HepG2 (cell line): ENCODE measurements around the gene SLC13A3. TPM values are rescaled to one million over a fixed set of nuclear protein-coding genes. Genes with fewer than 3 reads are reported as not detected.

ENCODE experiments used
- ARNT2 ChIP-seq: sonication (generic); formaldehyde crosslinking; IDR thresholded peaks from 2 replicates; pipeline ENCODE4 v1.8.0; 2022; ENCODE audit warnings: mild to moderate bottlenecking, low read depth, missing genetic modification reagents, moderate library complexity
- CREB3 ChIP-seq: sonication (generic); formaldehyde crosslinking; IDR thresholded peaks from 2 replicates; pipeline ENCODE4 v1.5.0; 2020; ENCODE audit warnings: missing genetic modification reagents
- MAFG ChIP-seq: sonication (generic); formaldehyde crosslinking; IDR thresholded peaks from 2 replicates; pipeline ENCODE4 v1.5.1; 2020; ENCODE audit warnings: mild to moderate bottlenecking, missing genetic modification reagents
- MIER2 ChIP-seq: IDR thresholded peaks from 2 replicates; pipeline ENCODE4 v1.6.1; 2016; ENCODE audit warnings: missing biosample characterization, missing genetic modification reagents
- MYC ChIP-seq: sonication (generic); formaldehyde crosslinking; IDR thresholded peaks from 2 replicates; pipeline ENCODE4 v1.9.0; 2021; ENCODE audit warnings: missing genetic modification reagents, borderline replicate concordance
- TFDP2 ChIP-seq: sonication (generic); formaldehyde crosslinking; IDR thresholded peaks from 2 replicates; pipeline ENCODE4 v1.4.0; 2020; ENCODE audit warnings: missing genetic modification reagents
- TOPORS ChIP-seq: sonication (generic); formaldehyde crosslinking; IDR thresholded peaks from 2 replicates; pipeline ENCODE4 v1.8.0; 2023; ENCODE audit warnings: mild to moderate bottlenecking, missing genetic modification reagents
- USF2 ChIP-seq, 2 experiments: sonication (generic) in 1 of 2; formaldehyde crosslinking in 1 of 2; IDR thresholded peaks; 2 replicates each; pipeline versions ENCODE4 v1.5.1 to v1.6.1; 2011 to 2020; ENCODE audit warnings: borderline replicate concordance in 1 of 2, low read depth in 1 of 2, low read length in 1 of 2, mild to moderate bottlenecking in 1 of 2, missing genetic modification reagents in 1 of 2, moderate library complexity in 1 of 2
- ZC3H4 ChIP-seq: sonication (generic); formaldehyde crosslinking; IDR thresholded peaks from 2 replicates; pipeline ENCODE4 v1.4.0; 2020; ENCODE audit warnings: missing genetic modification reagents, borderline replicate concordance
- ZFYVE20 ChIP-seq: sonication (generic); formaldehyde crosslinking; IDR thresholded peaks from 2 replicates; pipeline ENCODE4 v1.8.0; 2023; ENCODE audit warnings: low read depth, mild to moderate bottlenecking, moderate library complexity, missing genetic modification reagents, borderline replicate concordance
- ZNF280D ChIP-seq: sonication (generic); formaldehyde crosslinking; IDR thresholded peaks from 2 replicates; pipeline ENCODE4 v1.5.1; 2020; ENCODE audit warnings: mild to moderate bottlenecking, missing genetic modification reagents
- ZNF407 ChIP-seq: sonication (generic); formaldehyde crosslinking; IDR thresholded peaks from one replicate; pipeline ENCODE4 v1.5.1; 2020; ENCODE audit warnings: mild to moderate bottlenecking, missing genetic modification reagents; ENCODE audit errors: not compliant biosample characterization
- ZNF564 ChIP-seq: sonication (generic); formaldehyde crosslinking; IDR thresholded peaks from 2 replicates; pipeline ENCODE4 v1.8.1; 2023; ENCODE audit warnings: mild to moderate bottlenecking, missing genetic modification reagents
- polyA plus RNA-seq, 8 experiments: library from polyadenylated mRNA; depleted of rRNA in 3 of 8; stranded (reverse) in 7 of 8; unstranded in 1 of 8; fragments of >200 nt; fragmentation: Illumina TruSeq in 4 of 8; extraction: Trizol in 4 of 8; gene quantifications; 2 replicates each; pipeline versions ENCODE4 v1.2.1 to v1.2.3, GENCODE V29; 2011 to 2016; ENCODE audit warnings: low read depth in 4 of 8, missing spikeins in 1 of 8, mixed read lengths in 1 of 8; ENCODE audit not compliant: insufficient read depth in 1 of 8
- total RNA-seq, 5 experiments: library from RNA; depleted of rRNA; stranded (reverse); fragments of >200 nt; fragmentation: Illumina TruSeq; extraction: Trizol; gene quantifications; 2 replicates each; pipeline ENCODE4 v1.2.3, GENCODE V29; 2016; ENCODE audit warnings: low read depth in 1 of 5

The SLC13A3 gene
- total and polyA plus RNA-seq, 2 of the 13 experiments (the other 11 are each of a cell fraction or from before 2014, with no cell fraction given): 66.5 to 76.0 TPM

GRCh38 chr20:46638898-46639274, 12.4 kb downstream of the SLC13A3 start (continued):
- TF ChIP-seq ZNF280D (CRISPR knock-in tag): no peak
- no peak for TF ChIP-seq ARNT2 (CRISPR knock-in tag)
- 0 out of 2 replicates have a peak, but pooled peaks have one; percentile 1 for TF ChIP-seq ZFYVE20 (CRISPR knock-in tag)
- TF ChIP-seq TOPORS: no peak
- no peak for TF ChIP-seq USF2 (IDR thresholded peaks at IDR 0.05; ENCODE audit: low read depth, low read length)
- TF ChIP-seq USF2 (CRISPR knock-in tag; IDR thresholded peaks at IDR 0.05; ENCODE audit: borderline replicate concordance): no peak
- no peak for TF ChIP-seq MIER2
- TF ChIP-seq ZC3H4 (CRISPR knock-in tag): no peak
- no peak for TF ChIP-seq MYC (CRISPR knock-in tag)
- no peak for TF ChIP-seq CREB3 (CRISPR knock-in tag)
- 0 out of 2 replicates have a peak, but pooled peaks have one; percentile 63 for TF ChIP-seq ZNF564 (CRISPR knock-in tag)
- TF ChIP-seq TFDP2 (CRISPR knock-in tag): no peak
- TF ChIP-seq ZNF407 (CRISPR knock-in tag): no peak
- 0 out of 2 replicates have a peak, but pooled peaks have one; percentile 27 for TF ChIP-seq MAFG (CRISPR knock-in tag)
